HEK293T (cell line): ENCODE measurements around the gene MEF2A.

ENCODE experiments used
- ARNT ChIP-seq: fragments of 450-650 bp; IDR thresholded peaks from 2 replicates; pipeline ENCODE4 v1.6.1; 2017; ENCODE audit warnings: mild to moderate bottlenecking
- BHLHE40 ChIP-seq: fragments of 450-650 bp; IDR thresholded peaks from 2 replicates; pipeline ENCODE4 v1.6.1; 2016; ENCODE audit warnings: mild to moderate bottlenecking, moderate library complexity, borderline replicate concordance
- CTBP1 ChIP-seq: fragments of 450-650 bp; IDR thresholded peaks from 2 replicates; pipeline ENCODE4 v1.6.1; 2016; ENCODE audit warnings: borderline replicate concordance
- ELF4 ChIP-seq: fragments of 450-650 bp; IDR thresholded peaks from 2 replicates; pipeline ENCODE4 v1.6.1; 2017; ENCODE audit warnings: antibody characterized with exemption
- FOXA1 ChIP-seq: fragments of 450-650 bp; IDR thresholded peaks from 2 replicates; pipeline ENCODE4 v1.6.1; 2016; ENCODE audit warnings: mild to moderate bottlenecking
- FOXK2 ChIP-seq: fragments of 450-650 bp; IDR thresholded peaks from 2 replicates; pipeline ENCODE4 v1.6.1; 2016; ENCODE audit warnings: mild to moderate bottlenecking
- FOXM1 ChIP-seq: fragments of 450-650 bp; IDR thresholded peaks from 2 replicates; pipeline ENCODE4 v1.6.1; 2017; ENCODE audit warnings: mild to moderate bottlenecking, borderline replicate concordance
- L3MBTL2 ChIP-seq: fragments of 450-650 bp; conservative IDR thresholded peaks from 2 replicates; pipeline ENCODE4 v1.6.1; 2016; ENCODE audit warnings: mild to moderate bottlenecking
- LEF1 ChIP-seq: fragments of 450-650 bp; IDR thresholded peaks from 2 replicates; pipeline ENCODE4 v1.6.1; 2017; ENCODE audit warnings: mild to moderate bottlenecking, borderline replicate concordance
- NFRKB ChIP-seq: fragments of 450-650 bp; IDR thresholded peaks from 2 replicates; pipeline ENCODE4 v1.6.1; 2016; ENCODE audit warnings: mild to moderate bottlenecking, moderate library complexity
- SP1 ChIP-seq: fragments of 450-650 bp; IDR thresholded peaks from 2 replicates; pipeline ENCODE4 v1.6.1; 2017
- SUZ12 ChIP-seq: fragments of 450-650 bp; IDR thresholded peaks from 2 replicates; pipeline ENCODE4 v1.6.1; 2016; ENCODE audit warnings: mild to moderate bottlenecking
- ZNF384 ChIP-seq: fragments of 450-650 bp; IDR thresholded peaks from 2 replicates; pipeline ENCODE4 v1.6.1; 2016

GRCh38 chr15:99696096-99696495, 130.3 kb downstream of the MEF2A start:
- no peak for TF ChIP-seq ARNT
- TF ChIP-seq ZNF384 = no peak
- TF ChIP-seq BHLHE40 = no peak
- TF ChIP-seq NFRKB = no peak
- no peak for TF ChIP-seq FOXM1
- no peak for TF ChIP-seq CTBP1
- TF ChIP-seq FOXK2 = no peak
- TF ChIP-seq SP1 = no peak
- no peak for TF ChIP-seq LEF1
- TF ChIP-seq SUZ12 = no peak
- TF ChIP-seq L3MBTL2 = no peak
- no peak for TF ChIP-seq FOXA1
- no peak for TF ChIP-seq ELF4
